ENCODE results near the gene COL4A2. TPM values are rescaled to one million over a fixed set of nuclear protein-coding genes. Genes with fewer than 3 reads are reported as not detected.
A peak's percentile ranks its signal among the peaks of the same experiment; 100 is the strongest.

Gene COL4A2
- total RNA-seq, 2 donors from 2014 or later = 999 to 1,135 TPM

DNA sequence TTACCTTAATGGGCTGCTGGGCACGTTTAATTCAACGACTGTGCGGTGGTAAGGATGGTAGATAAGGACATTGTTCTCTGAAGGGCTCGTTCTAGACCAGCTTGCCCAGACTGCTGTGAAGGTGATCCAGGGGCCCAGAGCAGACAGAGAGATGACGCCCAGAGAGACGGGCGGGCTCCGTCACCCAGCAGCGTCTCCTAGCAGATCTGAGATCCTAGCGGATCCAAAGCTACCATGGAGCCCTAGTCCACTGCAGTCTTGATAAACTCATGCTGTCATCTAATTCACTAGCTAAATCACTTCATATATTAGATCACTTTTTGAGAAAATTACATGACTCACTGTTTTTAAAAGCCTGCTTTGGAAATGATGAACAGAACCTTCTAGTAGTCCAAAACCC lies 21.5 kb downstream of the COL4A2 start:
- peak overlapping the region; percentile 96 for H3K27ac ChIP-seq
- no peaks in the 10 kb centered on the region for H3K27me3 ChIP-seq (replicated peaks; ENCODE audit: insufficient read depth)
- ATAC-seq (ENCODE audit: insufficient number of reproducible peaks, low FRiP score, low read depth) = no peak

DNA sequence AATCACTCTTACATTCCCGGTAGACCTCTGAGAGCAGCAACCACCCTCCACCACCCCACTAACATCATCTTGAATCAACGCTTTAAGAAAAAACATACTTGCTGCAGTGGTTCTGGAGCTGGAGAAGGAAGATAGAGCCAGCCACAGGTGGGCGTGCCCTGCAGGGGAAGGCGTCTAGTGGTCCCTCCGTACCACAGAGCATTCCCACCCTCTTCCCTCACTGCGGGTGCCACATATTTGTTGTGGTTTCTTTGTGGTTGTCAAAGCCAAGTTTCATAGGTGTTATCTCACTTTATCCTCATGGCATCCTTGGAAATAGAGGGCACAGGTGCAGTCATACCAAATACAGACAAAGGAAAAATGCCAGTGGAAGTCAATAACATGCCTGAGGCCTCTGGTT lies 22.2 kb downstream of the COL4A2 start:
- DNase-seq (ENCODE audit: low spot score) (no peak), ATAC-seq (ENCODE audit: insufficient number of reproducible peaks, low FRiP score, low read depth) (no peak)
- no peaks in the 10 kb centered on the region for H3K9me3 ChIP-seq
- no peaks in the 10 kb centered on the region for H3K36me3 ChIP-seq
- H3K4me1 ChIP-seq (ENCODE audit: control insufficient read depth in 1 of 2, low read depth in 2 of 2) = peaks cover 24 to 100% of the 10 kb centered on the region in 2 donors
- TF ChIP-seq, protein P1, sequence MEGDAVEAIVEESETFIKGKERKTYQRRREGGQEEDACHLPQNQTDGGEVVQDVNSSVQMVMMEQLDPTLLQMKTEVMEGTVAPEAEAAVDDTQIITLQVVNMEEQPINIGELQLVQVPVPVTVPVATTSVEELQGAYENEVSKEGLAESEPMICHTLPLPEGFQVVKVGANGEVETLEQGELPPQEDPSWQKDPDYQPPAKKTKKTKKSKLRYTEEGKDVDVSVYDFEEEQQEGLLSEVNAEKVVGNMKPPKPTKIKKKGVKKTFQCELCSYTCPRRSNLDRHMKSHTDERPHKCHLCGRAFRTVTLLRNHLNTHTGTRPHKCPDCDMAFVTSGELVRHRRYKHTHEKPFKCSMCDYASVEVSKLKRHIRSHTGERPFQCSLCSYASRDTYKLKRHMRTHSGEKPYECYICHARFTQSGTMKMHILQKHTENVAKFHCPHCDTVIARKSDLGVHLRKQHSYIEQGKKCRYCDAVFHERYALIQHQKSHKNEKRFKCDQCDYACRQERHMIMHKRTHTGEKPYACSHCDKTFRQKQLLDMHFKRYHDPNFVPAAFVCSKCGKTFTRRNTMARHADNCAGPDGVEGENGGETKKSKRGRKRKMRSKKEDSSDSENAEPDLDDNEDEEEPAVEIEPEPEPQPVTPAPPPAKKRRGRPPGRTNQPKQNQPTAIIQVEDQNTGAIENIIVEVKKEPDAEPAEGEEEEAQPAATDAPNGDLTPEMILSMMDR (IDR thresholded peaks at IDR 0.05) = no peak
- peak overlapping the region; percentile 96 for H3K27ac ChIP-seq
- no peaks in the 10 kb centered on the region for H3K27me3 ChIP-seq (replicated peaks; ENCODE audit: insufficient read depth)
- H3K4me3 ChIP-seq = peak overlapping the region; percentile 67

More for the DNA sequence above, 21.5 kb downstream of the COL4A2 start:
- no peaks in the 10 kb centered on the region for H3K9me3 ChIP-seq
- no peaks in the 10 kb centered on the region for H3K36me3 ChIP-seq
- H3K4me1 ChIP-seq (ENCODE audit: control insufficient read depth in 1 of 2, low read depth in 2 of 2) = peaks cover 27 to 100% of the 10 kb centered on the region in 2 donors
- TF ChIP-seq, protein P1 (IDR thresholded peaks at IDR 0.05) = no peak
- DNase-seq (ENCODE audit: low spot score) = no peak
- peak overlapping the region; percentile 67 for H3K4me3 ChIP-seq

DNA sequence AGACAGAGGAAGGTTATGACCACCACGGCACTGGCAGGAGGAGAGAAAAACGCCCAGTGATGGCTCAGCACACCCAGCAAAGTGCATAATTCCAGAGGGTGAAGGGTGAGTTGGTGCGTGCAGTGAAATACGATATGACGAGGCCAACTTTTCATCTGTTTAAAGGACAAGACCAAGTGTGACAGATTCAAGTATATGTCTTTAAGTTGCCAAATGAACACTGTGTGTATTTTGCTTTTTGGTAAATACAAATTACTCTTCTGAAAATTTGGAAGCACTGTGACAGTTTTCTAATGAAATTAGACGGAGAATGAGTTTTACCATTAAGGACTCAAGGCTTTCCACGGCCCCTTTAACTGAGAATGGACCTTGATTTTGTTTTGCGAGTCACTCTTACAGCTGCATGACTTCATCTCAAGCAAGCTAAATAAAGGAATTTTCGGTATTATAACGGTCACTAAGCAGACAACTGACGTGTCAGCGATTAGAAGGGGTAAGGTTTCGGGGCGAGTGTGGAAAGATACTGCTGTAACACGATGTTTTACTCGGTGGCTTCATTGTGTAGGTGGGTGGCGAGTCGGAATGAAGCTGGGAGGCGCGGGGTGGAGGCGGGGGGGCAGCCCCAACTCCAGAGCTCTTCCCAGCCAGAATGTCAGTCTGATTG lies 22.8 kb downstream of the COL4A2 start:
- TF ChIP-seq, protein P1 (IDR thresholded peaks at IDR 0.05) = no peak
- no peak for DNase-seq (ENCODE audit: low spot score)
- ATAC-seq (ENCODE audit: insufficient number of reproducible peaks, low FRiP score, low read depth) = peak; percentile 63
- Histone ChIP-seq H3K36me3 (no peaks in the 10 kb centered on the region), H3K4me3 (peak overlapping the region; percentile 67), H3K4me1 (ENCODE audit: control insufficient read depth in 1 of 2, low read depth in 2 of 2) (peaks cover 20 to 100% of the 10 kb centered on the region in 2 donors), H3K27ac (peak overlapping the region; percentile 96), H3K9me3 (no peaks in the 10 kb centered on the region), H3K27me3 (replicated peaks; ENCODE audit: insufficient read depth) (no peaks in the 10 kb centered on the region)

DNA sequence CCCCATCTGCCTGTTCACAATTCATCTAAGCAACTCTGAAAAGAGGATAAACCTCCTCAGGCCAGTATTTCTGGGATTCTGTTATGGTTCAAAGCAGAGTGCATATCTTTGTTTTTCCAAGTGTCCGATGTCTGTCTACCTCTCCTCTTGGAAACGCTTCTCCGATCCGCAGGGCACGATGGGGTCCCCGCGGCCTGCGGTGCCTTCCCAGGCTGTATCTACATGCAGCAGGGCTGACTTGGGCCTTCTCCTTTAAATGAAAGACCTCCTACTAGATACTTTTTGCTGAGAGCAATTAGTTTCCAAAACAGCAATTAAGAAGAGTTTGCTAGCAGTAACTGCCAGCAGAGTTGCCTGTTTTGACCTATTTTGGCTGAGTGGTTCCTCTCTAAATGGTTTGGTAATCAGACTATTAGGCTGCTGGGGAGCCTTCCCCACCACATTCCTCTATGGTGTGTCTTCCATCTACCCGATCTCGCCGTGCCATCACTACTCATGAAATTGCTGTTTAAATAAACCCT lies 23.5 kb downstream of the COL4A2 start:
- ATAC-seq (ENCODE audit: insufficient number of reproducible peaks, low FRiP score, low read depth) = no peak
- Histone ChIP-seq H3K4me1 (ENCODE audit: control insufficient read depth in 1 of 2, low read depth in 2 of 2) (peaks cover 20 to 100% of the 10 kb centered on the region in 2 donors), H3K4me3 (peak overlapping the region; percentile 67), H3K27ac (peak overlapping the region; percentile 96), H3K27me3 (replicated peaks; ENCODE audit: insufficient read depth) (no peaks in the 10 kb centered on the region), H3K9me3 (no peaks in the 10 kb centered on the region), H3K36me3 (no peaks in the 10 kb centered on the region)
- TF ChIP-seq, protein P1 (IDR thresholded peaks at IDR 0.05) = no peak
- no peak for DNase-seq (ENCODE audit: low spot score)

DNA sequence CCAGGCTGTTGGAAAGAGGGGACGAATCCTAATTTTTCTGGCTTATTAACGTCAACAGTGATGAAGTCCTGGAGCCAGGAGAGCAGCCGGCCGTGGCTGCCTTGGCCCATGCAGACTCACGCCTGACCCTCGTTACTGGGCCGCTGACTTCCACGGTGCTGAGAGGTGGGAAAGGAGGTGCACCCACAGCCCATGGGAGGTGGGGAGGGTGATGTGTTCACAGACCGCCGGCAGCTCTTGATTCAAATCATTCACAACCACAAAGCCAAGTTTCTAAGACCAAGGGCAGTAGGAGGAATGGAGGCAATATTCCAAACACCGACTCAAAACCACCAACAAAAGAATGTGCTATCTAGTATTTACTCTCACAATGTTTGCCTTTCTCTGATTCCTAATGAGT lies 24.3 kb downstream of the COL4A2 start:
- Histone ChIP-seq H3K9me3 (no peaks in the 10 kb centered on the region), H3K27ac (peak overlapping the region; percentile 96), H3K4me1 (ENCODE audit: control insufficient read depth in 1 of 2, low read depth in 2 of 2) (peaks cover 23 to 100% of the 10 kb centered on the region in 2 donors), H3K27me3 (replicated peaks; ENCODE audit: insufficient read depth) (no peaks in the 10 kb centered on the region), H3K4me3 (peak overlapping the region; percentile 67), H3K36me3 (no peaks in the 10 kb centered on the region)
- TF ChIP-seq, protein P1 (IDR thresholded peaks at IDR 0.05) = no peak
- DNase-seq (ENCODE audit: low spot score) = no peak
- no peak for ATAC-seq (ENCODE audit: insufficient number of reproducible peaks, low FRiP score, low read depth)
